Endothelial cell of umbilical vein (primary cell): ENCODE measurements around the gene DPM2. TPM values are rescaled to one million over a fixed set of nuclear protein-coding genes. Genes with fewer than 3 reads are reported as not detected.
A peak's percentile ranks its signal among the peaks of the same experiment; 100 is the strongest.

Experiments
- BruUV-seq: library from RNA; stranded (reverse); fragments of 400-500 nt; replicated peaks from 2 replicates; lab custom pipeline; 2021; lab: Mats Ljungman, UMichigan
- CTCF ChIA-PET: fragments of 300-600, 350-600 bp; sonication (Branson Sonifier 250); formaldehyde crosslinking; loops from one replicate; lab custom pipeline; 2021; ENCODE audit warnings: antibody characterized with exemption, inconsistent platforms; lab: Charles Lee
- POLR2A ChIA-PET: fragments of 300-600, 350-600 bp; sonication (Branson Sonifier 250); formaldehyde crosslinking; loops from one replicate; lab custom pipeline; 2021; ENCODE audit warnings: antibody characterized with exemption, inconsistent platforms; lab: Charles Lee
- DNase-seq: peaks from one replicate; pipeline ENCODE4 v3.0.0-alpha.2; 2011; ENCODE audit warnings: low read depth, low spot score
- FAIRE-seq: peaks from 2 replicates; lab custom pipeline; 2011; peaks lifted over from hg19 to GRCh38; lab: Jason Lieb, UNC
- H2AFZ ChIP-seq: 2 replicates; pipeline ENCODE4 v1.6.0; 2012; ENCODE audit warnings: low read depth, low read length, control low read depth, inconsistent platforms
- H3K27ac ChIP-seq: 2 replicates; pipeline ENCODE4 v1.5.1; 2011; ENCODE audit warnings: low read depth, mild to moderate bottlenecking, control low read depth, low read length, moderate library complexity; ENCODE audit not compliant: insufficient read depth
- H3K27me3 ChIP-seq, 2 experiments: 2 replicates each; pipeline versions ENCODE4 v1.6.0 to v1.6.1; 2011; ENCODE audit warnings: low read length in 2 of 2, mixed read lengths in 1 of 2; ENCODE audit not compliant: control insufficient read depth in 2 of 2, insufficient read depth in 2 of 2
- H3K36me3 ChIP-seq, 2 experiments: 2 replicates in 1 of 2; 3 replicates in 1 of 2; pipeline ENCODE4 v1.5.1; 2011; ENCODE audit warnings: low read length in 2 of 2, mild to moderate bottlenecking in 1 of 2, moderate library complexity in 1 of 2; ENCODE audit not compliant: control insufficient read depth in 2 of 2, insufficient read depth in 2 of 2; ENCODE audit errors: extremely low read depth in 1 of 2
- H3K4me1 ChIP-seq: 3 replicates; pipeline ENCODE4 v1.5.1; 2011; ENCODE audit warnings: mild to moderate bottlenecking, low read length; ENCODE audit not compliant: control insufficient read depth, insufficient read depth; ENCODE audit errors: extremely low read depth
- H3K4me2 ChIP-seq: 2 replicates; pipeline ENCODE4 v1.6.1; 2011; ENCODE audit warnings: low read length, control low read depth, mixed read lengths; ENCODE audit not compliant: insufficient read depth
- H3K4me3 ChIP-seq, 3 experiments: fragments of 200-600 bp in 1 of 3; sonication (generic), shearing (Covaris generic) in 1 of 3; replicated peaks in 1 of 3; 2 replicates each; pipeline ENCODE4 v1.5.1; 2011 to 2016; ENCODE audit warnings: control low read depth in 3 of 3, low read length in 3 of 3, mild to moderate bottlenecking in 2 of 3, inconsistent platforms in 1 of 3, low read depth in 1 of 3, moderate library complexity in 1 of 3; ENCODE audit not compliant: insufficient read depth in 1 of 3
- H3K79me2 ChIP-seq: 2 replicates; pipeline ENCODE4 v1.6.0; 2012; ENCODE audit warnings: low read length, inconsistent platforms; ENCODE audit not compliant: control insufficient read depth, insufficient read depth
- H3K9ac ChIP-seq: replicated peaks from 2 replicates; pipeline ENCODE3; 2011; ENCODE audit warnings: low read length, control low read depth; ENCODE audit not compliant: insufficient read depth; ENCODE audit errors: extremely low read depth
- H3K9me1 ChIP-seq: replicated peaks from 3 replicates; pipeline ENCODE4 v1.6.0; 2011; ENCODE audit warnings: mild to moderate bottlenecking, low read length; ENCODE audit not compliant: control insufficient read depth, insufficient read depth; ENCODE audit errors: extremely low read depth
- H3K9me3 ChIP-seq: replicated peaks from 2 replicates; pipeline ENCODE4 v1.5.1; 2012; ENCODE audit warnings: low read length, inconsistent platforms; ENCODE audit not compliant: control insufficient read depth, insufficient read depth
- H4K20me1 ChIP-seq: replicated peaks from 2 replicates; pipeline ENCODE3; 2011; ENCODE audit warnings: mild to moderate bottlenecking, low read length; ENCODE audit not compliant: control insufficient read depth, insufficient read depth; ENCODE audit errors: extremely low read depth
- FOS ChIP-seq: IDR thresholded peaks from 2 replicates; pipeline ENCODE4 v1.6.1; 2011; ENCODE audit warnings: mild to moderate bottlenecking, low read length, moderate library complexity, borderline replicate concordance; ENCODE audit not compliant: insufficient read depth
- GATA2 ChIP-seq: IDR thresholded peaks from 2 replicates; pipeline ENCODE4 v1.7.0; 2011; ENCODE audit warnings: low read depth, mild to moderate bottlenecking, moderate library complexity, mixed read lengths, low read length; ENCODE audit not compliant: insufficient read length, insufficient read depth
- JUN ChIP-seq: IDR thresholded peaks from 2 replicates; pipeline ENCODE4 v1.6.1; 2011; ENCODE audit warnings: borderline replicate concordance, low read depth; ENCODE audit not compliant: insufficient read length, insufficient read depth
- POLR2A ChIP-seq: IDR thresholded peaks from 2 replicates; pipeline ENCODE4 v1.6.1; 2012; ENCODE audit warnings: low read depth, mild to moderate bottlenecking, control low read depth, low read length
- POLR2AphosphoS5 ChIP-seq: IDR thresholded peaks from 2 replicates; pipeline ENCODE4 v1.6.1; 2012; ENCODE audit warnings: low read depth, mild to moderate bottlenecking, control low read depth, low read length, moderate library complexity; ENCODE audit not compliant: insufficient read depth
- dilution Hi-C: fragments of 300-500 bp; cut with MboI; formaldehyde crosslinking; loops from one replicate; pipeline ENCODE4 v1.15.0; 2019; ENCODE audit warnings: low sequenced_read_pairs; ENCODE audit not compliant: extremely low pct_ligation_motif_present
- intact Hi-C: fragments of 100-400 bp; cut with micrococcal nuclease; formaldehyde crosslinking; loops from one replicate; pipeline ENCODE4 v1.10.0; 2022
- polyA plus RNA-seq, 4 experiments: library from polyadenylated mRNA; depleted of rRNA in 3 of 4; stranded (reverse) in 3 of 4; unstranded in 1 of 4; fragments of >200 nt; gene quantifications; 2 replicates each; pipeline versions ENCODE4 v1.2.1 to v1.2.3, GENCODE V29; 2011 to 2012; ENCODE audit warnings: missing spikeins in 1 of 4
- total RNA-seq: library from RNA; stranded (reverse); gene quantifications from 2 replicates; pipeline ENCODE4 v1.2.3, GENCODE V29; 2021

Gene DPM2
- total and polyA plus RNA-seq, 2 donors (not counting 3 experiments of a cell fraction or from before 2014, with no cell fraction given): 47.9 to 63.9 TPM

DNA sequence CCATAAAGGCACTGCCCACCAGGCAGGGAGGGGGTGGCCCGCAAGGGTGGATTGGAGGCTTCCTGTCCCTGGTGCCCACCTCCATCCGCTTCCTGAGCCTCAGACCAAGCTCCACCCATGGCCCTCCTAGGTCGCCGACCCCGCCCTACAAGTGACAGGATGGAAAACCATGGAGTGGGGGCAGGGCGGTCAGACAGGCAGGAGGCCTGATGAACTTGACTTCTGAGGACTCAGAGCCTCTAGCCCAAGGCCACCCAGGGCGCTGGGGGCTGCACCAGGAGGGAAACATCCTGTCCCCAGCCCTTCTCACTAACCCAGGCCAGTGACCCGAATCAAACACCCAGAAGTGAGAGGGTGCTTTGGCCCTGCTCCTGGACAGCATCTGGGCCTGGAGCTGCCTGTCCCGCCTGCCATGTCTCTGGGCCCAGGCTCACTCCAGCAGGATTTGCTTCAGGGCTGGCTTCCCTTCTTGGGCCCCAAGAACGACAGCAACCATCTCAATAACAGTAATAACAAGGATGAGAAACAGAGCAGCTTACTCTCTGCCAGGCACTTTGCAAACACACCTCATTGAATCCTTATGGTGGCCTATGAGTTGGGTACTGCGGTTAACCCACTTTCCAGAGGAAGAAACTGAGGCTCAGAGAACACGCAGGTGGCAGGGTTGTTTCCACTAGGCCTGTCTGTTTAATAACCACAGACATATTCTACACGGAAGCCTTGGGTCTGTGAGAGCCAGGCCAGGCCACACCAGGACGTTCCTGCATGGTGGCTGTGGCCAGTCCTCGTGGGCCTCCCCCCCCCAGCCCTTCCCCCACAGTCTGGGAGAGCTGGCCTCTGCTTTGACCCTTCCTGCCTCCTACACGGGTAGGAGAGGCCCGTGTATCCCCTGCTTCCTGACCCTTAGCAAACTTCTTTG, 33.8 kb downstream of the DPM2 start:
- peak overlapping the region; percentile 41 for H2AFZ ChIP-seq
- no peaks in the 10 kb centered on the region for H4K20me1 ChIP-seq
- H3K9me3 ChIP-seq: no peaks in the 10 kb centered on the region
- H3K9ac ChIP-seq: peak overlapping the region; percentile 35
- peak; percentile 94 for FAIRE-seq
- CTCF ChIA-PET: interaction anchor here (1.1 kb wide), 1 partner anchor 13 kb away, joined by 3 read pairs; the partner anchor contains the start of gene ST6GALNAC4
- peak overlapping the region; percentile 36 for H3K4me2 ChIP-seq
- dilution Hi-C loops (no loop called here), intact Hi-C loops (no loop called here)
- POLR2A ChIA-PET: interaction anchor here (0.6 kb wide), 1 partner anchor 18 kb away, joined by 3 read pairs; no protein-coding TSS in a partner anchor
- TF ChIP-seq POLR2AphosphoS5: peak; percentile 35
- TF ChIP-seq FOS: no peak
- no peak for TF ChIP-seq GATA2
- TF ChIP-seq JUN: no peak
- peak; percentile 22 for TF ChIP-seq POLR2A
- no peaks in the 10 kb centered on the region for H3K27me3 ChIP-seq
- no peaks in the 10 kb centered on the region for H3K9me1 ChIP-seq
- H3K36me3 ChIP-seq: no peaks in the 10 kb centered on the region
- peaks cover 46% of the 10 kb centered on the region for H3K4me1 ChIP-seq
- peak overlapping the region; percentile 63 for H3K27ac ChIP-seq
- peak; percentile 47 for DNase-seq
- H3K4me3 ChIP-seq: no peak overlapping the region
- no TSS peak for BruUV-seq
- H3K79me2 ChIP-seq: peaks cover 2% of the 10 kb centered on the region
